Measurements from ENCODE around the gene LLGL2.
"Not testable (repeated sequence)": the region's sequence is repeated elsewhere in the genome, so short reads cannot be mapped to it uniquely, and the experiment has no call there.

LLGL2 gene

DNA sequence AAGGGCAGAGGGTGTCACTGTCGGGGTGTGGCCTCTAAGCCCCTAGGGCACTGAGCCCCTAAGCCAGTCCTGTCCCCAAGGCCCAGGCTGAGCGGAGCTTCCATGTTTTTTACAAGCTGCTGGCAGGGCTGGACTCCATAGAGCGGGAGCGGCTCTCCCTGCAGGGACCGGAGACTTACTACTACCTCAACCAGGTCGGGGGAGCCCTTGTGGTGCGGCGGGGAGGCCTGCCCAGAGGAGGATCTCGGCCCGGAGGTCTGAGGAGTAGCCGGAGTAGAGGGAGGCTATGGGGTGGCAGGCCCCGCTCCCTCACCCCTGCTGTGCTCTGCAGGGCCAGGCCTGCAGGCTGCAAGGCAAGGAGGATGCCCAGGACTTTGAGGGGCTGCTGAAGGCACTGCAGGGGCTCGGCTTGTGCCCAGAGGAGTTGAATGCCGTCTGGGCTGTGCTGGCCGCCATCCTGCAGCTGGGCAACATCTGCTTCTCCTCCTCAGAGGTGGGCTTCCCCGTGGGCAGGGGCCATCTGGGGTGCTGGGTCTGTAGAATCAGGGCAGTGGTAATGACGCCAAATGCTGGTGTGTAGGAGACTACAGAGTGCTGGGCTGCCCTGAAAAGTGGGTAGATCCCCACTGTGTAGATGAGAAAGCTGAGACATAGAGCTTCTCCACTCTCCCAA, 67.0 kb downstream of the LLGL2 start:
- DNase-seq: no peak

DNA sequence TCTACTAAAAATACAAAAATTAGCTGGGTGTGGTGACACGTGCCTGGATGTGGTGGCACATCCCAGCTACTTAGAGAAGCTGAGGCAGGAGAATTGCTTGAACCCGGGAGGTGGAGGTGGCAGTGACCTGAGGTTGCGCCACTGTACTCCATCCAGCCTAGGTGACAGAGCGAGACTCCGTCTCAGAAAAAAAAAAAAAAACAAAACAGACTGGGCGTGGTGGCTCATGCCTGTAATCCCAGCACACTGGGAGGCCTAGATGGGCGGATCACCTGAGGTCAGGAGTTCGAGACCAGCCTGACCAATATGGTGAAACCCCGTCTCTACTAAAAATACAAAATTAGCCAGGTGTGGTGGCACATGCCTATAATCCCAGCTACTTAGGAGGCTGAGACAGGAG, 67.9 kb downstream of the LLGL2 start:
- DNase-seq: not testable (repeated sequence)

DNA sequence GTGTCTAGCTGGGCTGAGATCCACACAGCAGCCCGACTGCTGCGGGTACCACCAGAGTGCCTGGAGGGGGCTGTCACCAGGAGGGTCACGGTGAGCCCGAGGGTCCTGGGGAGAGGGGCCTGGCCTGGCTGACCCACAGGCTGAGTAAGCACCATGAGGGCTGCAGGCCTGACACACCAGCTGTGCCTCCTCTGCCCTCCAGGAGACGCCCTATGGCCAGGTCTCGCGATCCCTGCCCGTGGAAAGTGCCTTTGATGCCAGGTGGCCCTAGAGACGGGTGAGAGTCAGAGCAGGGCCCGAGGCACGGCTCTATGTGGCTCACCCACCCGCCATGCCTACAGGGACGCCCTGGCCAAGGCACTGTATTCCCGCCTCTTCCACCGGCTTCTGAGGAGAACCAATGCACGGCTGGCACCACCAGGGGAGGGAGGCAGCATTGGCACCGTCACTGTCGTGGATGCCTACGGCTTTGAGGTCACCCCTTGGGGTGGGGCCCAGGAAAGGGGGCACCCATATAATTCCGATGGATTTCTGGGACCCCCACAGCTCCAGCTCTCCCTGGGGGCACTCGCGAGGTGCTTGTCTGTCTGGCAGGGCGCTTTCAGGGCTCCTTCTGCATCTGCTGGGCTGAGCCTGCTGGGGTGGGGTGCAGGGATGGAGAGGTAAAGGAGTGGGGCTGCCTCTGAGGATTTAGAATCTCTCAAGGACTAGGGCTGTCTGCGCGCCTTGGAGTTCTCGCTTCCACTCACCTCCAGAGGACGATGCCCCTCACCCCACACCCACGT, 69.2 kb downstream of the LLGL2 start:
- DNase-seq: no peak

DNA sequence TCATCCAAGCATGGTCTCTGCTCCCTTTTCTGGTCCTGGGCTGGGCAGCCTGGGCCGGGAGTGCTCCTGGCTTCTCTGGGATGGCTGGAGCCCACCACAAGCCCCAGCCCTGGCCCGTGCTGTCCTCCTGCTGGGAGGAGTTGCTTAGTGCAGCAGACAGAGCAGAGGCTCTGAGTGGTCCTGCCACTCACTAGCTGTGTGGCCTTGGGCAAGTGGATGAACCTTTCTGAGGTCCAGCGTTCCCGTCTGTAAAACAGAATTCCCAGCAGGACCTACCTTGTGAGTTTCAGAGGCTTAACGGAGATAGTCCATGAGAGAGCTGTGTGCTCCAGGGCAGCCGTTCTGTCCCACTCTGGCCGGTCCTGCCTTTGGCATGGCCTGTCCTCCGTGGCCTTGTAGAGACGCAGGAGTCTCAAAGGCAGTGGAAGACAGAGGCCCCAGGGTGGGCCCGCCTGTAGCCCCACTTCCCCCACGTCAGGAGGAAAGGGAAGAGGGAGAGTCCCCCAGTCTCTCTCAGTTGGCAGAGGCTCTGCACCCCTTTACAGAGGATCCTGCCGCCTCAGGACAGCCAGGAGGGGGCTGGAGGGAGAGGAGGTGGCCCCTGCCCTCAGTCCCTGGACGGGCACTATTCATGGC, 69.9 kb downstream of the LLGL2 start:
- no peak for DNase-seq

DNA sequence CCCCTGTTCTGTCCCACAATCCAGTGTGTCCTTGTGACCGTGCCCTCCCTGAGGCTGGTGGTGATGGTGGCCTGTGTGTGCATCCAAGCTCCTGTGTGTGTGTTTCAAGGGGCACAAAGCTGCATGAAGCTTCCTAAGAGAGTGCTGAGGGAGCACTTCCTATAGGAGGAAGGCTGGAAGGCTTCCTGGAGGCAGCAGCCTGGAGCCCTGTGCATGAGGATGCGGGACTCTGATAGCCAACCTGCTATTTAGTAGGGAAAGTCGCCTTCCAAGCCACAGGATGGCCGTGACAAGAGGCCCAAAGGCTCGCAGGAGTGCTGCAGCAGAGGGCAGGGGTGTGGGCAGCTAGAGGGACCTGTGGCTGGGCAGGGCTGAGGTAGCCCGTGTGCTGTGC, 70.4 kb downstream of the LLGL2 start:
- DNase-seq: no peak

DNA sequence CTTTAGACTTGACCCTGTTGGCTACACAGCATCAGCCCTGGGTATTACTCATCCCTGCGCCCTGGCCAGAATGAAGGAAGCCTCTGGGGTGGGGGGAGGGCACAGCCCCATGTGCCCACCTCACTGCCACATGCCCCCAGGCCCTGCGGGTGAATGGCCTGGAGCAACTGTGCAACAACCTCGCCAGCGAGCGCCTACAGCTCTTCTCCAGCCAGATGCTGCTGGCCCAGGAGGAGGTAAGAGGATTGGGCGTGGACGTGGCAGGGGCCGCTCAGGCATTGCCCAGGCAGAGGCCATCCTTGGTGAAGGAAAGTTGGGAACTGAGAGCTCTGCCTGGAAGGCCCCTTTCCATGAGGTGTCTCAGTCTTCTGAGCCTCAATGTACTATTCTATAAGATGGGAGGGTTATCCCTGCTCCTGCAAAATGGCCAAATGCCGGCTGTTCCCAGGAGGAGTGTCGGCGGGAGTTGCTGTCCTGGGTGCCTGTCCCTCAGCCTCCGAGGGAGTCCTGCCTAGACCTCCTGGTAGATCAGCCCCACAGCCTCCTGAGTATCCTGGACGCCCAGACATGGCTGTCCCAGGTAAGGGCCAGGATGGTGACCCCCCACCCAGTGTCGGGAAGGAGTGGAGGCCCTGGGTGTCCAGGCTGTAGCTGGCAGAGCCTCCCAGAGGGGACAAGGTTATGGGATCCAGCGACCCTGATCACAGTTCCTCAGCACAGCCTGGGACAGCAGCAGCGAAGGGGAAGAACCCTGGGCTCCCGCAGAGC, 71.0 kb downstream of the LLGL2 start:
- no peak for DNase-seq

DNA sequence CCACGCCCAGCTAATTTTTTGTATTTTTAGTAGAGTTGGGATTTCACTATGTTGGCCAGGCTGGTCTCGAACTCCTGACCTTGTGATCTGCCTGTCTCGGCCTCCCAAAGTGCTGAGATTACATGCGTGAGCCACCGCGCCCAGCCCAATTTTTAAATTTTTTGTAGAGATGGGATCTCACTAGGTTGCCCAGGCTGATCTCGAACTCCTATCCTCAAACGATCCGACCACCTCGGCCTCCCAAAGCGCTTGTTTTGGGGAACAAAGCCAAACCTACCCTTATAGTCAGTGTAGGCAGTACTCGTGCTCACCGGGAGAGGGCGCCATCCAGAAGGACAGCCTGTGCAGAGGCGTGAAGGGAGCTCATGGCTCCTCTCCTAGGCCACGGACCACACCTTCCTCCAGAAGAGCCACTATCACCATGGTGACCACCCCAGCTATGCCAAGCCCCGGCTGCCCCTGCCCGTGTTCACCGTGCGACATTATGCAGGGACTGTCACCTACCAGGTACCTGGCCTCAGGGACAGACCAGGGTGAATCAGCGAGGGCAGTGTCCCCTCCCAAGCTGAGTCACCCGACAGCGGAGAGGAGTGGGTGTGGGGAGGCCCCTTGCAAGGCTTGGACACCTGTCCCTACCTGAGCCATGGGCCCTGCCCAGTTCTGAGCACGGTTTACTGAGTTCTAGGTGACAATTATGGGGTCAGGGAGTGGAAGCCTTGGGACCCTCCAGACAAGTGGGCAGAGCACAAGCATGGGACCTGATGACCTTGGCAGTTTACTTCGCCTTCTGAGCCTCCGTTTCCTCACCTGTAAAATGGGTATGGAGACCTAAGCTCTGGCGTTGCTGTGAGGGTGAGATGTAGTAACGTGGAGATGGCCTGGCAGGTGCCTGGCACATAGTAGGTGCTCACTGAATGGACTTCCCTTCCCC, 75.8 kb downstream of the LLGL2 start:
- DNase-seq: peak; percentile 65

DNA sequence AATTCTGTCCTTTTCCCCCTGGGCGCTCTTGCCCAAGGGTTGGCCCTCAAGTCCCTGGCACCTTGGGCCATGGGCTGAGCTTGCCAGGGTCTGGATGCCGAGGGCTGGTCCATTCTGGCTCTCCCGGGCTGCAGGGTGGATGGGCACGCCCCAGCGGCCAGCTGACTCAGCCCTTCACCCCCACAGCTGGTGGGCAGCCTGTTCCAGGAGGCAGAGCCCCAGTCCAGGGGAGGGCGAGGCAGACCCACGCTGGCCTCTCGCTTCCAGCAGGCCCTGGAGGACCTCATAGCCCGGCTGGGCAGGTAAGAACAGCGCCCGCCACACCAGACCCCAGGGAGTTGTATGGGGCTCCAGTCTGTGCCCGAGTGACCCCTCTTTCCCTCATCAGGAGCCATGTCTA, 77.1 kb downstream of the LLGL2 start:
- DNase-seq: no peak

DNA sequence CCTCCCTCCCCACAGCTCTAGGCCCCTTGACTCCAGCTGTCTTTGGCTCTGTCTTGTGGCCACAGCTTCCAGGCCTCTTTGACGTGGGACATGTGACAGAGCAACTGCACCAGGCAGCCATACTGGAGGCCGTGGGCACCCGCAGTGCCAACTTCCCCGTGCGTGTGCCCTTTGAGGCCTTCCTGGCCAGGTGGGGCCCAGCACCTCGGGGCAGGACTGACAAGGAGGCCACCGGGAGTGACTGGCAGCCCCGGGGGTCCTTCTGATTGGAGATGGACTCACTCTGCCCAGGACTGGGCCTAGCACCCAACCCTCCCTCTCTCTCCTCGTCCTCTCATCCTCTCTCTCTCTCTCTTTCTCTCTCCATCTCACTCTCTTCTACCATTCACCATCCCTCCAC, 77.6 kb downstream of the LLGL2 start:
- DNase-seq: no peak

DNA sequence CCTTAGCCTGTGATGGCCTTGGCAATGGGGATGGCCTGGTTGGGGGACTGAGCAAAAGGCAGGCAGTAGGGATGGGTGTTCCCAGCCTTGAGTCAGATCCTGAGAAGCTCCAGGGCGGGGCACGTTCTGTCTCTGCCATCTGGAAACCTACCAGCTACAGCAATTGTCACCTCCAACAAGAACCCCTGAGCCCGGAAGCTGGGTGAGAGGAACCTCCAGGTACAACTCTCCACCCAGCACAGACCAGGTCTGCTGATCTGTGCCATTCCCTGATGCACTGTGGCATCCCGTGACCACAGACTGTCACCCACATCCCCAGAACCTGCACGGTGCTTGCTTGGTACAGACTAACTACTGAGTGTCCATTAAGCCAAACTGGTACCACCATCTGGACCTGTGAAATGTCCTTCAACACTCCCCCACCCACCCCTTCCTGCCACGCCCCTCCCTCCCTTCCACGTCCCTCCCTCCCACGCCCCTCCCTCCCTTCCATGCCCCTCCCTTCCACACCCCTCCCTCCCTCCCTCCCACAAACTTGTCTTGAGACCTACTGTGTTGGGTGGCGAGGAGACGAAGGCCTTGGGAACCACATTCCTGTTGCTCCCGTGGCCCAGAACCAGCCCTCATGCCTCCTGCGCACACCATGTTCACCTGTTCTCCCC, 78.7 kb downstream of the LLGL2 start:
- DNase-seq: no peak

DNA sequence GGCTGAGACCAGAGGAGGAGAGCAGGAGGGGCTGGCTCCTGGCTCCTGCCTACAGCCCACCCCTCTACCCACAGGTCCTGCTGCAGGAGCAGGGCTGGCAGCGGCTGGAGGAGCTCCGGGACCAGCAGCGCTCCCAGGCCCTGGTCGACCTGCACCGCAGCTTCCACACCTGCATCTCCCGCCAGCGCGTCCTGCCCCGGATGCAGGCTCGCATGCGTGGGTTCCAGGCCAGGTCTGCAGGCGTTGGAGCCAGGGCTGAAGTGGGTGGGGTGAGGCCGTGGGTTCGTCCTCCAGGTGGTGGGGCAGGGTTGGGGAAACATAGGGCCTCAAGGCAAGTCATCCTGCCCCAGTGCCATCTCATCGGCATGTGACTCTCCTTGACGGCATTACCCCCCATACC, 80.3 kb downstream of the LLGL2 start:
- no peak for DNase-seq

DNA sequence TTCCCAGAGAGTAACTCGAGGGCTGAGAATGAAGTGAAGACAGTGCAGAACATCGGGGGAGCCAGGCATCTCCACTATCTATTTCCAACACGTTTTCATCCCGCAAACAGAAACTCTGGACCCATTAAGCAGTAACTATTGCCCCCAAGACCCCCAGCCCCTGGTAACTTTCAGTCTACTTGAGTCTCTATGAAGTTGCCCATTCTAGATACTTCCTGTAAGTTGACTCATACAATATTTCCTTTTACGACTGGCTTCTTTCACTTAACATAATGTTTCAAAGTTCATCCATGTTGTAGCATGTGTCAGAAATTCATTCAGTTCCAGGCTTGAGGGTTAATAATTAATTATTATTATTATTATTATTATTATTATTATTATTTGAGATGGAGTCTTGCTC, 81.6 kb downstream of the LLGL2 start:
- DNase-seq: no peak

DNA sequence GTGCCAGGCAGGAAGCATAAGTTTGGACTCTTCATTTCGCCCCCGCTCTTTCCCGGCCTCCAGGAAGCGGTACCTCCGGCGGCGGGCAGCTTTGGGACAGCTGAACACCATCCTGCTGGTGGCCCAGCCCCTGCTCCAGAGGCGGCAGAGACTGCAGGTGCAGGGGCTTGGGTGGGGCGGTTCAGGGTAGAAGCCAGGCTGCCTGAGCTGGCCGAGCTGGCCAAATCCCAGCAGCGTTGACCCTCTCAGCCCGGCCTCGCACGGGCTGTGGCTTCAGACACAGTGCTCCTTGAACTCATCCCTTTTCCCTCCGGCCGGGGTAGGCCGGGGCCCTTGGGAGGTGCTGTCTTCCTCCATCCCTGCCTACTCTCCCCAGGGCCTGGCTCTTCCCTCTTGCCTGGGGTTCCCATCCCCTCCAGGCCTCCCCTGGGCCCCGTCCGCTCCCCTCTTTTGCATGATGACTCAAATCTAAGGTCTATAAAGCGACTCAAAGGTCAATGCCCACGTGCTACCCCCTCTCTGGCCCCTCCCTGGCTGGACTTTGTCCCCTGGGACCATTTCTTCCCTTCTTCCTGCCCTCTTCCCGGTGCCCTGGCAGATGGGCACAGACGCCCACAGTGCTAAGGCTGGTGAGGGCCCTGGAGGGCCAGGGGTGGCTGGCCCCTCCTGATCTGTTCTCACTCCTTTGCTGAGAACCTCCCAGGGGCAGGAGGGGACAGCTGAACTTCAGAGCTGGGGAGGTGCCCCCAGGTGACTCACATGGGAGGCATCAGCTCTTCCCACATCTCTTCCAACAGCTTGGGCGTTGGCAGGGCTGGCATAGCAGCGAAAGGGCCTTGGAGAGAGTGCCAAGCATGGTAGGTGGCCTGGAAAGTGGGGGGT, 84.8 kb downstream of the LLGL2 start:
- DNase-seq: no peak

DNA sequence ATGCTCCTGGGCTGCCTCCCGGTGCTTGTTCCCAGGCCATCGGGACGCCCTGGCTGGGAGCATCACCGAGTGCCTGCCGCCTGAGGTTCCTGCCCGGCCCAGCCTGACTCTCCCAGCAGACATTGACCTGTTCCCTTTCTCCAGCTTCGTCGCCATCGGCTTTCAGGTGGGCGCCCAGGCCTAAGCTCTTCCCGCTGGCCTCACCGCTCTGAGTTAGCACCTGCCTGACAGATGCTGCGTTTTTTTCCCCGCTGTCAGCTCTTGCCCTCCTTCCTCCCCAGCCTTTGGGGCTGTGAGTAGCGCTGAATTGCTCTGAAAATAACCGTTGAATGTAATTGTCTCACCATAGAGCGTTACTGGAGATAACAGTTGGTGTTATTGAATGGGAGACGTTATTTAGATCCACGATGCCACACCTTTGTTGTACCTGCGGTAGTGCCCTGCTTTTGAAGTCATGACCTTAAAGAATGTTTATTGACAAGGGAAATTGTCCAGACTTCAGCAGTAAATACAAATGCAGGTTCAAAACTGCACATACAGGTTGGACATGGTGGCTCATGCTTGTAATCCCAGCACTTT, 86.4 kb downstream of the LLGL2 start:
- DNase-seq: no peak

DNA sequence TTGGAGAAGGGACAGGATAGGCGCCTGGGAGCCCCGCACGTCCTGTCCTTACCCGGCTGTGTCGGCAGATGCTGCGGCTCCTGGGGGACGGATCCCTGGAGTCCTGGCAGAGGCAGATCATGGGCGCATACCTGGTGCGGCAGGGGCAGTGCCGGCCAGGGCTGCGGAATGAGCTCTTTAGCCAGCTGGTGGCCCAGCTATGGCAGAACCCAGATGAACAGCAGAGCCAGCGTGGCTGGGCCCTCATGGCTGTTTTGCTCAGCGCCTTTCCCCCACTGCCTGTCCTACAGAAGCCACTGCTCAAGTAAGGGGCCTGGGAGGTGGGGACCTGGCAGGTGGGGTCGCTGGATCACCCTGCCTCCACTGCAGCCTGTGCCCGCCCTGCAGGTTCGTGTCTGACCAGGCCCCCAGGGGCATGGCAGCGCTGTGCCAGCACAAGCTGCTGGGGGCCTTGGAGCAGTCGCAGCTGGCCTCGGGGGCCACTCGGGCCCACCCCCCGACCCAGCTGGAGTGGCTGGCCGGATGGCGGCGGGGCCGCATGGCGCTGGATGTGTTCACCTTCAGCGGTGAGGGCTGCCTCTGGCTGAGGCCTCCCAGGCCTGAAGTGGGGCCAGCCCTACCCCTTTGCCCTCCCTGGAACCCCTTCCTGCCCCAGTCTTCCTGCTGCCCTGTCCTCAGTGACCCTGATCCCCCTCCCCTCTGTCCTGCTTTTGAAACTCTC, 87.6 kb downstream of the LLGL2 start:
- DNase-seq: no peak

DNA sequence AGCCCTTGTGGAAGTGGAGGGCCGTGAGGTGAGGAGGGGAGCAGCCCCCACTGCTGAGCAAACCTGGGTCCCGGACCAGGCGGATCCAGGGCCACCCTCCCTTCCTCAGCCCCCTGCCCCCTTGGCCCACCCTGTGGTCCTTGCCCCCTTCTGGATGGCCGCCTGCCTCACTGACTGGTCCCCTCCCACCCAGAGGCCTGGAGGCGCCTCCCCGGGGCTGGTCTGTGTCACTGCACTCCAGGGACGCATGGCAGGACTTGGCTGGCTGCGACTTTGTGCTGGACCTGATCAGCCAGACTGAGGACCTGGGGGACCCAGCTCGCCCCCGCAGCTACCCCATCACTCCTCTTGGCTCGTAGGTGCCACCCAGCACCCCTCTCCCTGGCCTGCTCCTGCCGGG, 88.5 kb downstream of the LLGL2 start:
- no peak for DNase-seq

DNA sequence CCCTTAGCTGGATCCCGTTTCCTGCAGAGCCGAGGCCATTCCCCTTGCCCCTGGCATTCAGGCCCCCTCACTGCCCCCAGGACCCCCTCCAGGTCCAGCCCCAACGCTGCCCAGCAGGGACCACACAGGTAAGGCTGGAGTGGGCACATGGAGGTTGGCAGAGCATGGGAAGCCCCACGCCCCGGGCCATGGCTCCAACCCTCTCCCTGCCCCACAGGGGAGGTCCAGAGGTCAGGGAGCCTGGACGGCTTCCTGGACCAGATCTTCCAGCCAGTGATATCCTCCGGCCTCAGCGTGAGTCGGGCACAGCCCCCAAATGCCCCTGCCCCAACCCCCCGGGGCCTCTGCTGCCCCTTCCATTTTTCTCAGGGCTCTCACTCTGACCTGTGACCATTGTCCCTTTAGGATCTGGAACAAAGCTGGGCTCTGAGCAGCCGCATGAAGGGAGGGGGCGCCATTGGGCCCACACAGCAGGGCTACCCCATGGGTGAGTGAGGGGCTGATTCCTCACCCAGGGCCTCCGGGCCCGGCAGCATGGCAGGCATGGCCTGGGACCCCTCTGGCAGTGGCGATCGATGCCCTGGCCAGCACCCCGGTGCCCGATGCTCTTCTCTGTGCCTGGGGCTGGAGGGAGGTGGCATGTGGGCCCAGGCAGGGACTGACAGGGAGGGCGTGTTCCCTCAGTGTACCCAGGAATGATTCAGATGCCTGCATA, 89.2 kb downstream of the LLGL2 start:
- no peak for DNase-seq

DNA sequence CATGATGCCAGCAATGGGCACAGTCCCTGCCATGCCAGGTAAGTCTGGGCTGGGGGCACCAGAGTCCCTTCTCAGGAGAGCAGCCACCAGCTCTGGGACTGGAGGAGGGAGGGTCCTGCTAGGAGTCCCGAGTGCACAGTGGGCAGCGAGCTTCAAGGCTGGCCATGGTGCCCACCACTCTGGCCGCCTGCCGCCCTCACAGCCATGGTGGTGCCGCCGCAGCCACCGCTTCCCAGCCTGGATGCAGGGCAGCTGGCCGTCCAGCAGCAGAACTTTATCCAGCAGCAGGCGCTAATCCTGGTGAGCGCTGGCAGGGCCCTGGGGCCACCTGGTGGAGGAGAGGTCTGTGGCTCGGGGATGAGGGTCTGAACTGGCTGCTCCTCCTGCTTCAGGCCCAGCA, 89.8 kb downstream of the LLGL2 start:
- no peak for DNase-seq

All from activated CD4-positive, alpha-beta T cell treated with anti-CD3 and anti-CD28 coated beads, Interleukin-2, amount 50 U/mL, for 1 hour (primary cell).